Activated CD4-positive, alpha-beta T cell treated with anti-CD3 and anti-CD28 coated beads, Interleukin-2, Interleukin-6, amounts not matched to agents 100 ng/mL and 50 ng/mL, durations not matched to agents 16 hours and 8 hours (primary cell): Measurements from ENCODE around the gene PROCR.
A peak's percentile ranks its signal among the peaks of the same experiment; 100 is the strongest.
"Not testable (repeated sequence)": the region's sequence is repeated elsewhere in the genome, so short reads cannot be mapped to it uniquely, and the experiment has no call there.

Experiments used
- DNase-seq: peaks from one replicate; pipeline ENCODE4 v3.0.0-alpha.2; 2020

The PROCR gene

DNA sequence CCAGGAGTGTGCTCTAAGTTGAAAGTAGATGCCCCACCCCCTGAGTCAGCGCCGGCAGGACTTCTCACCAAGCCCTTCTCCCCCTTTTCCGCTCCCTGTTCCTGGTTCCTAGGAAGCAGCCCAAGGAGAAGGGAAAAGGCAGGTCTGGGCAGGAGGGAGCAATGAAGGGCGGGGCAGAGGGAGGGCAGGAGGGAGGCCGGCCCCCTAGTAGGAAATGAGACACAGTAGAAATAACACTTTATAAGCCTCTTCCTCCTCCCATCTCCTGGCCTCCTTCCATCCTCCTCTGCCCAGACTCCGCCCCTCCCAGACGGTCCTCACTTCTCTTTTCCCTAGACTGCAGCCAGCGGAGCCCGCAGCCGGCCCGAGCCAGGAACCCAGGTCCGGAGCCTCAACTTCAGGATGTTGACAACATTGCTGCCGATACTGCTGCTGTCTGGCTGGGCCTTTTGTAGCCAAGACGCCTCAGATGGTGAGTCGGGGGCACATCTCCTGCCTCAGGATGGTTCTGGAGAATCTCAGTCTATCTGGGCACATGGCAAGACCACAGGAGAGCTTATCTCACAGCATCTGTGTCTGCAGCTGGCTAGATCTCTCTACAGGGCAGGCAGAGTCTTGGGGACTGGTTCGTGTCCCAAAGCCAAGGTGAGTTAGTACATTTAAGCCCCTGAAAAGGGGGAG, at the start of gene PROCR:
Gene PROCR (plus strand): TSS at position 320 of the 681 bp plus-strand sequence. CDS start 83 bp downstream, at position 403.
- peak; percentile 7 for DNase-seq

- DNase-seq = no peak
Measured at GRCh38 chr20:35122756-35123405, 49.0 kb upstream of the PROCR start.

DNA sequence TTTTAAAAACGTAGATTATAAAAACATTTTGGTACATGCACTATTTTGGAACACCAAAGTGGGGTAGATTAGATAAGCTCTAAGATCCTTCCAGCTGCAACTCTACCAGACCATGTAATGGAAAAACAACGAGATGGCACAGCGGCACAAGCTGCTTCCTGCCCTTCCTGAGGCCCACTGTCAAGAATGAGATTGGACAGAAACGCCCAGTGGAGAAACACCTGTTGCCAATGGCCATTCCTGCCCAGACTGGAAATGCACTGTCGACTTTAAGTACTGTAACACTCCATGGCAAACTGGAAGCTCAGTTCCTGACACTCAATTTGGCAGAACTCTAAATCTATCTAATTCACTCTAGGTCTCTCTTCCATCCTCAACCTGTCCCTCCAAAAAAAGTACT, 46.1 kb upstream of the PROCR start:
- DNase-seq = no peak

DNA sequence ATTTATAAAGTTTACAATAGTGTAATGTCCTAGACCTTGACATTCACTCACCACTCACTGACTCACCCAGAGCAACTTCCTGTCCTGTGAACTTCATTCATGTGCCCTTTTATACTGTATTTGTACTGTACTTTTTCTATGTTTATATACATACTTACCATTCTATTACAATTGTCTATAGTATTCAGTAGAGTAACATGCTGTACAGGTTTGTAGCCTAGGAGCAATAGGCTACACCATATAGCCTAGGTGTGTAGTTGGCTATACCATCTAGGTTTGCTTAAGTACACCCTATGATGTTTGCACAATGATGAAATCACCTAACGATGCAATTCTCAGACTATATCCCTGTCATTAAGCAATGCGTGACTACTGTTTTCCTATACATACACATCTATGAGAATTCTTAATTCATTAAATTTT, 42.2 kb upstream of the PROCR start:
- no peak for DNase-seq

GRCh38 chr20:35131934-35132333, 39.9 kb upstream of the PROCR start:
- DNase-seq = no peak

- no peak for DNase-seq
Measured at GRCh38 chr20:35133031-35133430, 38.8 kb upstream of the PROCR start.

- DNase-seq = no peak
Measured at GRCh38 chr20:35133735-35134134, 38.1 kb upstream of the PROCR start.

DNA sequence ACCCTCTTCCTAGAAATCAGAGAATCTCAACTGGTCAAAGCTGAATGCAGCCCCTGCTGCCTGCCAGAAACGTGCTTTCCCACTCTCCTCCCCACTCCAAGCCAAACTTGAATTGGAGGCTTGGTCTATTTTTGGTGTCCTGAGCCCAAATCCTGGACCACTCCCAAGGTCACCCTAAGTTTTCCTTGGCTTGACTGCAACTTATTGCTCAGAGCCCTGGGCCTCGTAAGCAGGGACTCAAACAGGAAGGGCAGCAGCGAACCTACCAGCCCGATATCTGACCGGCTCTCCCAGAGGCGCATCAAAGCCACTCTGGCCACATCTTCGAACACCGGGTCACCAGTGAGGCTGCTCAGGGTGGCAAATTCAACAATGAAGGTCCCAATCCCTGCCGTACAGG, 37.4 kb upstream of the PROCR start:
- no peak for DNase-seq

- DNase-seq = no peak
Measured at GRCh38 chr20:35134880-35135279, 37.0 kb upstream of the PROCR start.

DNA sequence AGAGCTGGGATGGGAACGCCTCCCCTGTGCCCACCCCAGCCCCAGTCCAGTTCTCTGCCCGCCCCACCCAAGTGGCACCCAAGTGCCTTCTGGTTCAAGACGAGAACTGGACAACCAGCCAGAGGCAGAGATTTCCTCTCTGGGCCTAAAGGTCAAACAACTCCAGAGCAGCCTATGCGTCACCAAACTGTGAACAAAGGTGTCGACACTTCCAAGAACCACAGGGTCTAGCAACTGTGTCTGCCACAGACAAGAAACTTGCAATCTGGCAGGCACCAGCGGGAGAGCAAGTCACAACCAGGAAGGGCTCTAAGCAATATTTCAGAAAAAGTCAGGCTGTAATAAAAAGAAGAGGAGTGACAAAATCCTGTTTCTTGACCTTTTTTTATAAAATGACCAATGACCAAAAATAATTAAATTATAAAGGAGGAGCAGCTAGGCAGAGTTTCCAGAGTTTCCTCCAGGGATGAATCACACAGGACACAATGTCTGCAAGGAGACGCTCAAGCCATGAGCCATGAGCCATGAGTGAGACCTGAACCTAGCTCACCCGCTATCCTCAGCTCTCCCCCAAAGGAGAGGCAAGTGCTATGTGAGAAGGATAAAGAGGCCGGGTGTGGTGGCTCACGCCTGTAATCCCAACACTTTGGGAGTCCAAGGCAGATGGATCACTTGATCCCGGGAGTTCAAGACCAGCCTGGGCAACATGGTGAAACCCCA, 35.8 kb upstream of the PROCR start:
- DNase-seq = no peak

GRCh38 chr20:35144694-35145093, 27.2 kb upstream of the PROCR start:
- DNase-seq = no peak

GRCh38 chr20:35145141-35145564, 26.7 kb upstream of the PROCR start:
- DNase-seq = peak; percentile 54

- peak; percentile 14 for DNase-seq
Measured at GRCh38 chr20:35146299-35146919, 25.5 kb upstream of the PROCR start.

- DNase-seq = peak; percentile 97
Measured at GRCh38 chr20:35146920-35147574, 24.8 kb upstream of the PROCR start, which contains the start of gene EDEM2. Gene EDEM2, minus strand, starts transcription at chr20:35147336. Its CDS starts 78 bp downstream, at chr20:35147258.

DNA sequence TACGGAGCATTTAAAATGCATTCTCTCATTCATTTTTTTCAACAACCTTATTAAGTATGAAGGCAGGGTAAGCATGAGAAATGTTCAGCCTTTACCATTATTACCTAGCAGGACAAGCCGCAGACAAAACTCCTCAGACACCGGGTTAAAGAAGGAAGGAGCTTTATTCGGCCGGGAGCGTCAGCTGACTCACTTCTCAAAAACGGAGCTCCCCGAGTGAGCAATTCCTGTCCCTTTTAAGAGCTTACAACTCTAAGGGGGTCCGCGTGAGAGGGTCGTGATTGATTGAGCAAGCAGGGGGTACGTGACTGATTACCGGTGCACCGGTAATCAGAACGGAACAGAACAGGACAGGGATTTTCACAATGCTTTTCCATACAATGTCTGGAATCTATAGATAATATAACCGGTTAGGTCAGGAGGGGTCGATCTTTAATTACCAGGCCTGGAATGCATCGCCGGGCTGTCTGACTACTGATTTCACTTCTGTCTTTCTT, 24.2 kb upstream of the PROCR start:
- peak; percentile 28 for DNase-seq

GRCh38 chr20:35150846-35151579, 20.9 kb upstream of the PROCR start:
- DNase-seq = no peak

GRCh38 chr20:35151736-35152135, 20.1 kb upstream of the PROCR start:
- no peak for DNase-seq

- no peak for DNase-seq
Measured at GRCh38 chr20:35155936-35156335, 15.9 kb upstream of the PROCR start.

- no peak for DNase-seq
Measured at GRCh38 chr20:35156978-35157377, 14.9 kb upstream of the PROCR start.

GRCh38 chr20:35160341-35160740, 11.5 kb upstream of the PROCR start:
- DNase-seq = not testable (repeated sequence)

DNA sequence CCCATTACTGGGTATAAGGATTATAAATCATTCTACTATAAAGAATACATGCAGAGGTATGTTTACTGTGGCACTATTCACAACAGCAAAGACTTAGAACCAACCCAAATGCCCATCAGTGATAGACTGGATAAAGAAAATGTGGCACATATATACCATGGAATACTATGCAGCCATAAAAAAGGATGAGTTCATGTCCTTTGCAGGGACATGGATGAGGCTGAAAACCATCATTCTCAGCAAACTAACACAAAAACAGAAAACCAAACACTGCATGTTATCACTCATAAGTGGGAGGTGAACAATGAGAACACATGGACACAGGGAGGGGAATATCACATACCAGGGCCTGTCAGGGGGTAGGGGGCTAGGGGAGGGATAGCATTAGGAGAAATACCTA, 7.3 kb upstream of the PROCR start:
- not testable (repeated sequence) for DNase-seq
